Activated CD8-positive, alpha-beta memory T cell treated with anti-CD3 and anti-CD28 coated beads, Interleukin-2, amount 10 ng/mL, durations not matched to agents 7 days and 5 days (primary cell): Measurements from ENCODE around the gene TLCD3B. TPM values are rescaled to one million over a fixed set of nuclear protein-coding genes. Genes with fewer than 3 reads are reported as not detected.
"Not testable (repeated sequence)": the region's sequence is repeated elsewhere in the genome, so short reads cannot be mapped to it uniquely, and the experiment has no call there.

ENCODE experiments used
- ATAC-seq: fragments of 150-1000 bp; cut with Tn5 transposase; one replicate; pipeline ENCODE4 v1.10.0; 2021; ENCODE audit warnings: moderate library complexity
- CTCF ChIA-PET: fragments of 350-600 bp; sonication (Branson Sonifier 250); formaldehyde crosslinking; loops from one replicate; lab custom pipeline; 2021; ENCODE audit warnings: antibody characterized with exemption; lab: Charles Lee
- DNase-seq: peaks from one replicate; pipeline ENCODE4 v3.0.0-alpha.2; 2020
- H3K27ac Mint-ChIP-seq: one replicate; pipeline ENCODE4 v1.8.0; 2021; ENCODE audit warnings: mild to moderate bottlenecking, mixed read lengths
- H3K27me3 Mint-ChIP-seq: one replicate; pipeline ENCODE4 v1.8.0; 2021; ENCODE audit warnings: mixed read lengths
- H3K36me3 Mint-ChIP-seq: one replicate; pipeline ENCODE4 v1.8.0; 2021; ENCODE audit warnings: mild to moderate bottlenecking, mixed read lengths
- H3K4me1 Mint-ChIP-seq: one replicate; pipeline ENCODE4 v1.8.0; 2021; ENCODE audit warnings: mixed read lengths
- H3K4me3 Mint-ChIP-seq: one replicate; pipeline ENCODE4 v1.8.0; 2021; ENCODE audit warnings: mild to moderate bottlenecking, moderate library complexity, mixed read lengths
- H3K9me3 Mint-ChIP-seq: one replicate; pipeline ENCODE4 v1.8.0; 2022; ENCODE audit warnings: low read depth, mixed read lengths
- total RNA-seq, 2 experiments: library from RNA; stranded (reverse); gene quantifications; one replicate each; pipeline ENCODE4 v1.2.3, GENCODE V29; 2021

Gene TLCD3B
- total RNA-seq, 2 experiments from 2014 or later = 1.6 to 6.5 TPM

GRCh38 chr16:30016555-30017276 is 14.4 kb downstream of the TLCD3B start:
- Mint-ChIP-seq H3K4me1 (peaks cover 9% of the 10 kb centered on the region), H3K36me3 (no peaks in the 10 kb centered on the region), H3K27me3 (peaks cover 35% of the 10 kb centered on the region), H3K4me3 (no peak overlapping the region), H3K27ac (no peak overlapping the region), H3K9me3 (no peaks in the 10 kb centered on the region)
- DNase-seq = no peak
- ATAC-seq = no peak
- CTCF ChIA-PET = interaction anchor here (4.8 kb wide), 1 partner anchor 15 kb away, joined by 21 read pairs; the partner anchor contains the start of gene TLCD3B

DNA sequence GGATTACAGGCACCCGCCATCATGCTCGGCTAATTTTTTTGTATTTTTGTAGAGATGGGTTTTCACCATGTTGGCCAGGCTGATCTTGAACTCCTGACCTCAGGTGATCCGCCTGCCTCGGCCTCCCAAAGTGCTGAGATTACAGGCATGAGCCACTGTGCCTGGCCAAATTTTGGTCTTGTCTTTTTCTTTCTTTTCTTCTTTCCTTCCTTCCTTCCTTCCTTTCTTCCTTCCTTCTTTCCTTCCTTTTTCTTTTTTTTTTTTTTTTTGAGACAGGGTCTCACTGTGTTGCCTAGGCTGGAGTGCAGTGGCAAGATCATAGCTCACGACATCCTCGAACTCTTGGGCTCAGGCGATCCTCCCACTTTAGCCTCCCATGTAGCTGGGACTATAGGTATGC is 15.6 kb downstream of the TLCD3B start:
- not testable (repeated sequence) for H3K27ac Mint-ChIP-seq, H3K4me3 Mint-ChIP-seq, H3K4me1 Mint-ChIP-seq, DNase-seq, ATAC-seq, H3K9me3 Mint-ChIP-seq, H3K36me3 Mint-ChIP-seq
- CTCF ChIA-PET = interaction anchor here (0.7 to 1.7 kb wide), 4 partner anchors 17 to 40 kb away, joined by 3 to 6 read pairs (median 3); partner anchors contain the start of gene INO80E
- peaks cover 39% of the 10 kb centered on the region for H3K27me3 Mint-ChIP-seq

DNA sequence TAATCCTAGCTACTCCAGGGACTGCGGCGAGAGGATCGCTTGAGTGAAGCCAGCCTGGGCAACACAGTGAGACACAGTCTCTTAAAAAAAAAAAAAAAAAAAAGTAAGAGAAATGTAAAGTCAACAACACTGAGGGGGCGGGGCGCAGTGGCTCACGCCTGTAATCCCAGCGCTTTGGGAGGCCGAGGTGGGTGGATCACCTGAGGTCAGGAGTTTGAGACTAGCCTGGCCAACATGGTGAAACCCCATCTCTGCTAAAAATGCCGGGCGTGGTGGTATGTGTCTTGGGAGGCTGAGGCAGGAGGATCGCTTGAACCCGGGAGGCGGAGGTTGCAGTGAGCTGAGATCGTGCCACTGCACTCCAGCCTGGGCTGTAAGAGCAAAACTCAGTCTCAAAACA is 18.5 kb downstream of the TLCD3B start:
- H3K27me3 Mint-ChIP-seq = peaks cover 42% of the 10 kb centered on the region
- CTCF ChIA-PET, H3K9me3 Mint-ChIP-seq, H3K4me1 Mint-ChIP-seq, H3K4me3 Mint-ChIP-seq, H3K36me3 Mint-ChIP-seq, ATAC-seq, H3K27ac Mint-ChIP-seq, DNase-seq: not testable (repeated sequence)

- H3K27ac Mint-ChIP-seq = no peak overlapping the region
- peaks cover 5% of the 10 kb centered on the region for H3K4me1 Mint-ChIP-seq
- no peak for DNase-seq
- peak overlapping the region; percentile 20 for H3K4me3 Mint-ChIP-seq
- no peak for ATAC-seq
- CTCF ChIA-PET = no interaction called here
- no peaks in the 10 kb centered on the region for H3K36me3 Mint-ChIP-seq
- H3K9me3 Mint-ChIP-seq = no peaks in the 10 kb centered on the region
- peaks cover 38% of the 10 kb centered on the region for H3K27me3 Mint-ChIP-seq
Measured at GRCh38 chr16:30011714-30012504, 19.2 kb downstream of the TLCD3B start.

- Mint-ChIP-seq H3K27me3 (peaks cover 32% of the 10 kb centered on the region), H3K4me3 (peak within 1 kb of the TSS; percentile 50), H3K36me3 (no peaks in the 10 kb centered on the region), H3K9me3 (no peaks in the 10 kb centered on the region), H3K4me1 (peaks cover 5% of the 10 kb centered on the region), H3K27ac (no peak within 1 kb of the TSS)
- CTCF ChIA-PET = interaction anchor here (1.6 kb wide), 1 partner anchor 163 kb away, joined by 5 read pairs; no protein-coding TSS in a partner anchor
- DNase-seq = no peak
- ATAC-seq = peak; percentile 61
Measured at GRCh38 chr16:30010844-30011713, 20.0 kb downstream of the TLCD3B start, which contains the start of gene DOC2A. DOC2A (minus strand) TSS chr16:30011027; CDS start chr16:30010222, 805 bp downstream.

- no peak for DNase-seq
- H3K36me3 Mint-ChIP-seq = no peaks in the 10 kb centered on the region
- H3K9me3 Mint-ChIP-seq = no peaks in the 10 kb centered on the region
- H3K4me1 Mint-ChIP-seq = peaks cover 5% of the 10 kb centered on the region
- CTCF ChIA-PET = interaction anchor here (0.9 to 1.6 kb wide), 2 partner anchors 13 to 162 kb away, joined by 3 to 5 read pairs; no protein-coding TSS in a partner anchor
- ATAC-seq = no peak
- no peak overlapping the region for H3K27ac Mint-ChIP-seq
- peaks cover 32% of the 10 kb centered on the region for H3K27me3 Mint-ChIP-seq
- H3K4me3 Mint-ChIP-seq = peak overlapping the region; percentile 50
Measured at GRCh38 chr16:30009990-30010843, 20.9 kb downstream of the TLCD3B start.

DNA sequence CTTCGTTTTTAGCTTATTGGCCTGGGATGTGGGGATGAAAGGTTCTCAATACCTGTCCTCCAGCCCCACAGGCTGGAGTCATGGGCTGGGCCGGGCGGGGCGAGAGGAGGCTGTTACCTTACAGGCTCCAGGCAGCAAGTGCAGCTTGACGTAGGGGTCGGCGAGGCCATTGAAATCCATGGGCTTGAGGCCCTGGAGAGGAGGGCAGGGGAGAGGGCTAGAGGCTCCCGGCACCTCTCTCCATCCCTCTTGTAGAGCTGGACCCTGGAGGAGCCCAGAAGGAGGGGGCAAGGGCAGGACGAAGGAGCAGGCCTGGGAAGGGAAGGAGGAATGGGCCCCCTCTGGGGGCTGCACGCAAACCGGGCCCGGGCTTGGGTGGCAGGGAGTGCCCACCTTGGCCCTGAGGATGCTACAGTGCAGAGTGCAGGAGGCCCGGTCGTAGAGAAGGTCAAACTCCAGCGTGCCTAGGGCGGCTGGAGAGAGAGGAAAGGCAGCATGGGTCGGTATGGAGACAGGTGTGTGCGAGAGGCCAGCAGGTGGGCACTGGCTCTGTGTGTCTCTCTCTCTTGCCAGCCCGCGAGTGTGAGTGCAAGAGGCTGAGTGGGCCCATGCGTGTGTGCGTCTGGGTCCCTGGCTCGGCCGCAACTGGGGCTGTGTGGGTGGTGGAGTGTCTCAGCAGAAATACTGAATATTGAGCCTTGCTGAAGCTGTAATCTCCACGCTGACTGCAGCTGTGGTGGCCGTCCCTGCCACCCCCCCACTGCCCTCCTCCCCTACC is 21.8 kb downstream of the TLCD3B start:
- DNase-seq = no peak
- Mint-ChIP-seq H3K36me3 (no peaks in the 10 kb centered on the region), H3K4me1 (peaks cover 5% of the 10 kb centered on the region), H3K9me3 (no peaks in the 10 kb centered on the region), H3K27ac (no peak overlapping the region), H3K27me3 (peaks cover 32% of the 10 kb centered on the region), H3K4me3 (no peak overlapping the region)
- no peak for ATAC-seq
- CTCF ChIA-PET = interaction anchor here (0.9 to 1.1 kb wide), 3 partner anchors 12 to 29 kb away, joined by 3 read pairs; no protein-coding TSS in a partner anchor

DNA sequence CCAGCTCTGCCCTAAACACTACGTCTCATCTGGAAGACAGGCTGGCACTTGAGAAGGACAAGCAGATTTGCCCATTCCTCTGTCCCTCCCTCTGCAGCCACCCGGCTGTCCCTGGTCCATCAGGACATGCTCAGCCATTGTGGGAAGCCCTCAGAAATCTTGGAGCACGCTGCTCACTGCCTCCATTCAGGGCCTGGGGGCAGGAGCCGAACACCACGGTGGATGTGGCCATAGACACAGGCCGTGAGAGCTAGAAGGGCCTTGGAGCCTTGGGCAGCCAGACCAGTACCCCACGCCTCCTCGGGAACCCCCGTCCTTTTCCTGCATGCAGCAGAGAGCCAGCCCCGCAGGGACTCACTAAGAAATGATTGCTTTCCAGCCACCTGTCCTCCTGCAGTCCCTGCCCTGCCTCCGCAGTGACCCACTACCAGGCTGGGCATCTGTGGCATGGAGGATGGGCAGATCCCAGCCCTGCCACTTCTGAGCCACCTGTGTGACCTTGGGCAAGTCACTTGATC is 23.6 kb downstream of the TLCD3B start:
- DNase-seq = no peak
- H3K27me3 Mint-ChIP-seq = peaks cover 27% of the 10 kb centered on the region
- ATAC-seq = no peak
- peaks cover 5% of the 10 kb centered on the region for H3K4me1 Mint-ChIP-seq
- no peaks in the 10 kb centered on the region for H3K36me3 Mint-ChIP-seq
- no peak overlapping the region for H3K27ac Mint-ChIP-seq
- no peaks in the 10 kb centered on the region for H3K9me3 Mint-ChIP-seq
- CTCF ChIA-PET = interaction anchor here (1.1 to 2.5 kb wide), 2 partner anchors 48 to 159 kb away, joined by 3 to 7 read pairs; no protein-coding TSS in a partner anchor
- no peak overlapping the region for H3K4me3 Mint-ChIP-seq

GRCh38 chr16:30006659-30007377 is 24.3 kb downstream of the TLCD3B start:
- no peak for ATAC-seq
- no peak overlapping the region for H3K27ac Mint-ChIP-seq

DNA sequence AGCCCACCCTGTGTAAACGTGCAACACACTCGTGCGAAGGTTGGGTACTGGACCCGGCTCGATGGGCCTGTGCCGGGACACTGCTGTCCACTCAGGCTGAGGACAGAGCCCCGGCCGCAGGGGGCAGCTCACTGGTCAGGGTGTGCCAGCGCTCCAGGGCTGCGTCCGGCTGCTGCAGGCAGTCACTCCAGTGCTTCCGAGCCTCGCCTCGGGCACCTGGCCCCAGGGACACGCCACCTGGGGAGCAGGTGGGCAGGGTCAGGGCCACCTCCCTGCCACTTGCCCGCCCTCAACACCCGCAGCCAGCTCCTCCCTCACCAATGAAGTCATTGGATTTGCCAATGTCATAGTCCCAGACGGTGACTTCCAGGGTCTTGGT is 25.0 kb downstream of the TLCD3B start:
- Mint-ChIP-seq H3K9me3 (no peaks in the 10 kb centered on the region), H3K27ac (no peak overlapping the region), H3K4me1 (peaks cover 3% of the 10 kb centered on the region), H3K27me3 (peaks cover 17% of the 10 kb centered on the region), H3K4me3 (no peak overlapping the region), H3K36me3 (peaks cover 2% of the 10 kb centered on the region)
- ATAC-seq (no peak), DNase-seq (no peak)
- CTCF ChIA-PET = interaction anchor here (0.7 to 2.5 kb wide), 10 partner anchors 9 to 315 kb away, joined by 3 to 12 read pairs (median 4); partner anchors contain the start of genes HIRIP3, INO80E, KCTD13 and TLCD3B

More at GRCh38 chr16:30006659-30007377, 24.3 kb downstream of the TLCD3B start:
- Mint-ChIP-seq H3K4me3 (no peak overlapping the region), H3K36me3 (peaks cover 2% of the 10 kb centered on the region), H3K4me1 (peaks cover 3% of the 10 kb centered on the region), H3K27me3 (peaks cover 21% of the 10 kb centered on the region), H3K9me3 (no peaks in the 10 kb centered on the region)
- no peak for DNase-seq
- CTCF ChIA-PET = interaction anchor here (1.3 to 2.5 kb wide), 4 partner anchors 25 to 158 kb away, joined by 3 to 12 read pairs (median 6); partner anchors contain the start of genes KCTD13 and TLCD3B
